Measurements from ENCODE around the gene PRUNE2. TPM values are rescaled to one million over a fixed set of nuclear protein-coding genes. Genes with fewer than 3 reads are reported as not detected.
A peak's percentile ranks its signal among the peaks of the same experiment; 100 is the strongest.

PRUNE2 gene
- total RNA-seq, 2 experiments from 2014 or later: 0.38 to 0.44 TPM

- Histone ChIP-seq H3K79me2 (ENCODE audit: insufficient read depth, low read depth, low read length) (no peaks in the 10 kb centered on the region), H3K4me1 (ENCODE audit: insufficient read depth, low read length, poor library complexity, severe bottlenecking) (peaks cover 11% of the 10 kb centered on the region), H3K36me3 (ENCODE audit: insufficient read depth, low read length) (no peaks in the 10 kb centered on the region), H3K9me3 (ENCODE audit: low read length) (no peaks in the 10 kb centered on the region), H3K4me2 (ENCODE audit: low read length) (no peak overlapping the region), H3K27ac (ENCODE audit: low read depth, low read length, poor library complexity, severe bottlenecking) (no peak overlapping the region), H2AFZ (ENCODE audit: low read length) (no peak overlapping the region), H3K4me3 (ENCODE audit: low read depth, low read length, poor library complexity, severe bottlenecking) (no peak overlapping the region), H3K9me2 (ENCODE audit: insufficient read depth, low read length) (no peaks in the 10 kb centered on the region), H4K20me1 (ENCODE audit: insufficient read depth, low read length) (no peaks in the 10 kb centered on the region)
- CTCF ChIA-PET (ENCODE audit: unreplicated experiment): no interaction called here
- intact Hi-C loops (cut with micrococcal nuclease; ENCODE audit: unreplicated experiment): no loop called here
- no peak for DNase-seq (ENCODE audit: low spot score)
- TF ChIP-seq EZH2phosphoT487 (IDR thresholded peaks at IDR 0.05; ENCODE audit: borderline replicate concordance, low read depth, low read length): no peak
- TF ChIP-seq, protein P1, sequence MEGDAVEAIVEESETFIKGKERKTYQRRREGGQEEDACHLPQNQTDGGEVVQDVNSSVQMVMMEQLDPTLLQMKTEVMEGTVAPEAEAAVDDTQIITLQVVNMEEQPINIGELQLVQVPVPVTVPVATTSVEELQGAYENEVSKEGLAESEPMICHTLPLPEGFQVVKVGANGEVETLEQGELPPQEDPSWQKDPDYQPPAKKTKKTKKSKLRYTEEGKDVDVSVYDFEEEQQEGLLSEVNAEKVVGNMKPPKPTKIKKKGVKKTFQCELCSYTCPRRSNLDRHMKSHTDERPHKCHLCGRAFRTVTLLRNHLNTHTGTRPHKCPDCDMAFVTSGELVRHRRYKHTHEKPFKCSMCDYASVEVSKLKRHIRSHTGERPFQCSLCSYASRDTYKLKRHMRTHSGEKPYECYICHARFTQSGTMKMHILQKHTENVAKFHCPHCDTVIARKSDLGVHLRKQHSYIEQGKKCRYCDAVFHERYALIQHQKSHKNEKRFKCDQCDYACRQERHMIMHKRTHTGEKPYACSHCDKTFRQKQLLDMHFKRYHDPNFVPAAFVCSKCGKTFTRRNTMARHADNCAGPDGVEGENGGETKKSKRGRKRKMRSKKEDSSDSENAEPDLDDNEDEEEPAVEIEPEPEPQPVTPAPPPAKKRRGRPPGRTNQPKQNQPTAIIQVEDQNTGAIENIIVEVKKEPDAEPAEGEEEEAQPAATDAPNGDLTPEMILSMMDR (conservative IDR thresholded peaks at IDR 0.05; ENCODE audit: low read length): no peak
- POLR2A ChIA-PET: interaction anchor here (0.6 to 2.0 kb wide), 7 partner anchors 8 to 1666 kb away, joined by 3 to 11 read pairs (median 3); no protein-coding TSS in a partner anchor
- no TSS peak for BruUV-seq (replicated peaks)
Measured at GRCh38 chr9:76616780-76617179, 289.1 kb downstream of the PRUNE2 start.

DNA sequence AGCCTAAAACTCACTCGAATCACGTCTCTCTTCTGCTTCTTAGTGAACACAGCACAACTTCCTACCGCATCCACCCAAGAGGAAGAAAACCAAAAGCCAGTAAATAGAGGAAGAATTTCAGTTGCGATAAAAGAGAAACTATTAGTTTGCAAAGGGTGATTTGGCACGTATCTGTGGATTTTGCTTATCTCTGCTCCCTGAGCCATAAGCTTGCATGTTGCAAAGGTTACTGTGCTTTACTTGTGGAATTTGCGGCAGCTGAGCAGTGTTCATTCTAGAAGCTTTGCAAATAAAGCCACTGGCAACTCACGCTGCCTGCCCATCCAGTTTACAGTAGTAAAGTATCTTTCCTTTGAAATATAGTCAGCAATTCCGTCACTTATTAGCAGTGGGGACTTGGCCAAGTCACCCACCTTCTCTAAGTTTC, 290.7 kb downstream of the PRUNE2 start:
- Histone ChIP-seq H4K20me1 (ENCODE audit: insufficient read depth, low read length) (no peaks in the 10 kb centered on the region), H2AFZ (ENCODE audit: low read length) (peak overlapping the region; percentile 53), H3K27ac (ENCODE audit: low read depth, low read length, poor library complexity, severe bottlenecking) (no peak overlapping the region), H3K4me3 (ENCODE audit: low read depth, low read length, poor library complexity, severe bottlenecking) (no peak overlapping the region), H3K4me1 (ENCODE audit: insufficient read depth, low read length, poor library complexity, severe bottlenecking) (no peaks in the 10 kb centered on the region), H3K36me3 (ENCODE audit: insufficient read depth, low read length) (no peaks in the 10 kb centered on the region), H3K9me3 (ENCODE audit: low read length) (no peaks in the 10 kb centered on the region), H3K9me2 (ENCODE audit: insufficient read depth, low read length) (no peaks in the 10 kb centered on the region), H3K4me2 (ENCODE audit: low read length) (no peak overlapping the region), H3K79me2 (ENCODE audit: insufficient read depth, low read depth, low read length) (no peaks in the 10 kb centered on the region)
- CTCF ChIA-PET (ENCODE audit: unreplicated experiment): no interaction called here
- no peak for DNase-seq (ENCODE audit: low spot score)
- TF ChIP-seq EZH2phosphoT487 (IDR thresholded peaks at IDR 0.05; ENCODE audit: borderline replicate concordance, low read depth, low read length): no peak
- TF ChIP-seq, protein P1 (conservative IDR thresholded peaks at IDR 0.05; ENCODE audit: low read length): no peak
- no TSS peak for BruUV-seq (replicated peaks)
- intact Hi-C loops (cut with micrococcal nuclease; ENCODE audit: unreplicated experiment): no loop called here
- POLR2A ChIA-PET: interaction anchor here (0.6 to 2.0 kb wide), 2 partner anchors 9 to 1533 kb away, joined by 3 to 11 read pairs; no protein-coding TSS in a partner anchor

DNA sequence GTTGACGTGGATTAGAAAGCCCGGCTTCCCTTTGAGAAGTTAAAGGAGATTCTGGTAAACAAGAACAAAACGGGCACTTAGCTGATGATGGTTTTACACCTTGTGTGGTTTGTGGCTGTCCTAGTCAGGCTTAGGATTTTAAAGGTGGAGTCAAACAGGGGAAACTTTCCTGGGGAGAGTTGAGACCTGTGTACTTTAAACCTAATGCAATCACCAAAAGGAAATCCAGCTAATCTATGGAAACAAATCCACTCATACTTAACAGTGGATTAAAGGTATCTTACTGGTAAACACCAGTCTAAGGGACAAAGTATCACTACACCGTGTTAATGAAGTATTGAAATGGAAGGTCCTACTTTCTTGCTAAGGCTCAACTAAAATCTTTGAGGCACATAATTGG, 291.9 kb downstream of the PRUNE2 start:
- H3K4me1 ChIP-seq (ENCODE audit: insufficient read depth, low read length, poor library complexity, severe bottlenecking): no peaks in the 10 kb centered on the region
- TF ChIP-seq EZH2phosphoT487 (IDR thresholded peaks at IDR 0.05; ENCODE audit: borderline replicate concordance, low read depth, low read length): no peak
- TF ChIP-seq, protein P1 (conservative IDR thresholded peaks at IDR 0.05; ENCODE audit: low read length): no peak
- CTCF ChIA-PET (ENCODE audit: unreplicated experiment): no interaction called here
- no TSS peak for BruUV-seq (replicated peaks)
- POLR2A ChIA-PET: interaction anchor here (1.6 kb wide), 1 partner anchor 9 kb away, joined by 5 read pairs; no protein-coding TSS in a partner anchor
- H3K9me2 ChIP-seq (ENCODE audit: insufficient read depth, low read length): no peaks in the 10 kb centered on the region
- no peaks in the 10 kb centered on the region for H3K9me3 ChIP-seq (ENCODE audit: low read length)
- intact Hi-C loops (cut with micrococcal nuclease; ENCODE audit: unreplicated experiment): no loop called here
- H3K36me3 ChIP-seq (ENCODE audit: insufficient read depth, low read length): no peaks in the 10 kb centered on the region
- DNase-seq (ENCODE audit: low spot score): no peak
- no peak overlapping the region for H3K27ac ChIP-seq (ENCODE audit: low read depth, low read length, poor library complexity, severe bottlenecking)
- H2AFZ ChIP-seq (ENCODE audit: low read length): no peak overlapping the region
- no peaks in the 10 kb centered on the region for H4K20me1 ChIP-seq (ENCODE audit: insufficient read depth, low read length)
- H3K79me2 ChIP-seq (ENCODE audit: insufficient read depth, low read depth, low read length): no peaks in the 10 kb centered on the region
- no peak overlapping the region for H3K4me2 ChIP-seq (ENCODE audit: low read length)
- H3K4me3 ChIP-seq (ENCODE audit: low read depth, low read length, poor library complexity, severe bottlenecking): no peak overlapping the region

Data from OCI-LY7 (cell line).